Astrocyte (in vitro differentiated cells and primary cell): Measurements from ENCODE around the gene MMEL1. TPM values are rescaled to one million over a fixed set of nuclear protein-coding genes. Genes with fewer than 3 reads are reported as not detected.
"Not testable (repeated sequence)": the region's sequence is repeated elsewhere in the genome, so short reads cannot be mapped to it uniquely, and the experiment has no call there.

ENCODE experiments used
- DNase-seq: peaks from one replicate; pipeline ENCODE4 v3.0.0-alpha.2; 2010; ENCODE audit warnings: low read depth
- FAIRE-seq: peaks from 2 replicates; lab custom pipeline; 2011; peaks lifted over from hg19 to GRCh38; lab: Jason Lieb, UNC
- H2AFZ ChIP-seq: 2 replicates; pipeline ENCODE4 v1.6.0; 2012; ENCODE audit warnings: low read depth, low read length, inconsistent platforms
- H3K27ac ChIP-seq: 2 replicates; pipeline ENCODE4 v1.5.1; 2011; ENCODE audit warnings: low read depth, low read length, inconsistent platforms
- H3K27me3 ChIP-seq: 2 replicates; pipeline ENCODE4 v1.6.0; 2011; ENCODE audit warnings: low read length, inconsistent platforms; ENCODE audit not compliant: insufficient read depth
- H3K36me3 ChIP-seq: 2 replicates; pipeline ENCODE4 v1.5.1; 2011; ENCODE audit warnings: low read length, inconsistent platforms; ENCODE audit not compliant: insufficient read depth
- H3K4me1 ChIP-seq: 2 replicates; pipeline ENCODE4 v1.5.1; 2011; ENCODE audit warnings: low read length, inconsistent platforms; ENCODE audit not compliant: insufficient read depth
- H3K4me2 ChIP-seq: 2 replicates; pipeline ENCODE4 v1.6.0; 2012; ENCODE audit warnings: low read length, inconsistent platforms
- H3K4me3 ChIP-seq: 2 replicates; pipeline ENCODE4 v1.5.1; 2011; ENCODE audit warnings: low read depth, mild to moderate bottlenecking, low read length, inconsistent platforms; ENCODE audit not compliant: insufficient read depth
- H3K79me2 ChIP-seq: 2 replicates; pipeline ENCODE4 v1.6.0; 2012; ENCODE audit warnings: mild to moderate bottlenecking, low read length, inconsistent platforms; ENCODE audit not compliant: insufficient read depth
- H3K9ac ChIP-seq: 2 replicates; pipeline ENCODE4 v1.6.0; 2012; ENCODE audit warnings: mild to moderate bottlenecking, low read length, inconsistent platforms
- H3K9me3 ChIP-seq: 2 replicates; pipeline ENCODE4 v1.5.1; 2012; ENCODE audit warnings: low read depth, mild to moderate bottlenecking, low read length, inconsistent platforms; ENCODE audit not compliant: insufficient read depth
- H4K20me1 ChIP-seq: 2 replicates; pipeline ENCODE4 v1.6.0; 2012; ENCODE audit warnings: low read length, inconsistent platforms; ENCODE audit not compliant: insufficient read depth
- H3K27ac Mint-ChIP-seq: one replicate; pipeline ENCODE4 v1.8.0; 2021; ENCODE audit warnings: mild to moderate bottlenecking, mixed read lengths; ENCODE audit not compliant: unreplicated experiment
- H3K27me3 Mint-ChIP-seq: one replicate; pipeline ENCODE4 v1.8.0; 2021; ENCODE audit warnings: low read depth, mixed read lengths; ENCODE audit not compliant: unreplicated experiment
- H3K36me3 Mint-ChIP-seq: one replicate; pipeline ENCODE4 v1.8.0; 2021; ENCODE audit warnings: low read depth, mixed read lengths; ENCODE audit not compliant: unreplicated experiment
- H3K4me1 Mint-ChIP-seq: one replicate; pipeline ENCODE4 v1.8.0; 2021; ENCODE audit warnings: low read depth, mixed read lengths; ENCODE audit not compliant: unreplicated experiment
- H3K4me3 Mint-ChIP-seq: one replicate; pipeline ENCODE4 v1.8.0; 2021; ENCODE audit warnings: mild to moderate bottlenecking, moderate library complexity, mixed read lengths; ENCODE audit not compliant: unreplicated experiment
- H3K9me3 Mint-ChIP-seq: one replicate; pipeline ENCODE4 v1.8.0; 2021; ENCODE audit warnings: mild to moderate bottlenecking, mixed read lengths; ENCODE audit not compliant: unreplicated experiment
- EZH2 ChIP-seq: IDR thresholded peaks from 2 replicates; pipeline ENCODE4 v1.6.1; 2012; ENCODE audit warnings: mild to moderate bottlenecking, low read length, inconsistent platforms; ENCODE audit not compliant: insufficient read depth
- total RNA-seq: library from RNA; stranded (reverse); gene quantifications from 2 replicates; pipeline ENCODE4 v1.2.1, GENCODE V29; 2021
- TF ChIP-seq, protein P1 (sequence below): IDR thresholded peaks from 2 replicates; pipeline ENCODE4 v1.5.1; 2011; ENCODE audit warnings: low read depth, mild to moderate bottlenecking, inconsistent platforms, low read length, moderate library complexity; ENCODE audit not compliant: insufficient read depth

MMEL1 gene
- total RNA-seq, 1 donor from 2014 or later = not detected

DNA sequence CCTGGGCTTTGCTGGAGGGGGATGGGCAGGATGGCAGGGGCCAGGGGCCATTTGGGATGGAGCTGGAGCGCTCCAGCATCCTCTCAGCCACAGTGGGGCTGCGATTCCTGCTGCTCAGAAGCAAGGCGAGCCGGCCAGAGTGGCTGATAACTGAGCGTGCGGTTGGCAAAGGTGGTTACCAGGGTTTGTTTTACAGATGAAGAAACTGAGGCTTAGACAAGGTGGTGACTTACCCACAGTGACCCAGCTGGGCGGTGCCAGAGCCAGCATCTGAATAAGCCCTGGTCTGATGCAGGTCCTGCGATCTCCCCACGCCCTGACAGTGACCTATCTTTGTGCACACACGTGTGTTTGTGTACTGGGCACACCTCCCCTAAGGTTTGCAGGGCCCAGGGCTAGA, 52.1 kb downstream of the MMEL1 start:
- Histone ChIP-seq H3K9me3 (no peaks in the 10 kb centered on the region), H3K4me1 (peaks cover 11% of the 10 kb centered on the region), H3K27ac (no peak overlapping the region), H4K20me1 (no peaks in the 10 kb centered on the region), H2AFZ (no peak overlapping the region), H3K4me3 (no peak overlapping the region), H3K79me2 (no peaks in the 10 kb centered on the region), H3K27me3 (no peaks in the 10 kb centered on the region), H3K9ac (no peak overlapping the region), H3K4me2 (no peak overlapping the region), H3K36me3 (no peaks in the 10 kb centered on the region)
- no peak for DNase-seq
- H3K27me3 Mint-ChIP-seq = peaks cover 3% of the 10 kb centered on the region
- no peak overlapping the region for H3K4me3 Mint-ChIP-seq
- TF ChIP-seq, protein P1, sequence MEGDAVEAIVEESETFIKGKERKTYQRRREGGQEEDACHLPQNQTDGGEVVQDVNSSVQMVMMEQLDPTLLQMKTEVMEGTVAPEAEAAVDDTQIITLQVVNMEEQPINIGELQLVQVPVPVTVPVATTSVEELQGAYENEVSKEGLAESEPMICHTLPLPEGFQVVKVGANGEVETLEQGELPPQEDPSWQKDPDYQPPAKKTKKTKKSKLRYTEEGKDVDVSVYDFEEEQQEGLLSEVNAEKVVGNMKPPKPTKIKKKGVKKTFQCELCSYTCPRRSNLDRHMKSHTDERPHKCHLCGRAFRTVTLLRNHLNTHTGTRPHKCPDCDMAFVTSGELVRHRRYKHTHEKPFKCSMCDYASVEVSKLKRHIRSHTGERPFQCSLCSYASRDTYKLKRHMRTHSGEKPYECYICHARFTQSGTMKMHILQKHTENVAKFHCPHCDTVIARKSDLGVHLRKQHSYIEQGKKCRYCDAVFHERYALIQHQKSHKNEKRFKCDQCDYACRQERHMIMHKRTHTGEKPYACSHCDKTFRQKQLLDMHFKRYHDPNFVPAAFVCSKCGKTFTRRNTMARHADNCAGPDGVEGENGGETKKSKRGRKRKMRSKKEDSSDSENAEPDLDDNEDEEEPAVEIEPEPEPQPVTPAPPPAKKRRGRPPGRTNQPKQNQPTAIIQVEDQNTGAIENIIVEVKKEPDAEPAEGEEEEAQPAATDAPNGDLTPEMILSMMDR = no peak
- TF ChIP-seq EZH2 = no peak
- peaks cover 15% of the 10 kb centered on the region for H3K4me1 Mint-ChIP-seq
- H3K36me3 Mint-ChIP-seq = no peaks in the 10 kb centered on the region
- no peak for FAIRE-seq
- H3K9me3 Mint-ChIP-seq = peaks cover 3% of the 10 kb centered on the region
- H3K27ac Mint-ChIP-seq = no peak overlapping the region

DNA sequence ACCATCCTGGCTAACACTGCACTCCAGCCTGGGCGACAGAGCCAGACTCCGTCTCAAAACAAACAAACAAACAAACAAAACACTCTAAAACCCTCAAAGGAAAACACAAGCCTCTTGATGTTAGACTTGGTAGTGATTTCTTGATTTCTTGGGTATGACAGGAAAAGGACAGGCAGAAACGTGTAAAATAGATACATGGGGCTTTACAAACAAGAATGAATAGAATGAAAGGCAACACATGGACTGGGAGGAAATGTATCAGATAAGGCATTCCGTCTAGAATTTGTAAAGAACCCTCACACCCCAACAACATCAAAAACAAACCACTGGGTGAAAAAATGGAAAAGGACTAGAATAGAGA, 54.1 kb downstream of the MMEL1 start:
- Mint-ChIP-seq H3K27me3 (peaks cover 3% of the 10 kb centered on the region), H3K4me1 (peaks cover 13% of the 10 kb centered on the region), H3K9me3 (peaks cover 3% of the 10 kb centered on the region), H3K4me3 (no peak overlapping the region), H3K36me3 (no peaks in the 10 kb centered on the region), H3K27ac (peak overlapping the region; percentile 27)
- H2AFZ ChIP-seq = no peak overlapping the region
- FAIRE-seq = no peak
- no peak overlapping the region for H3K9ac ChIP-seq
- H3K27ac ChIP-seq = no peak overlapping the region
- TF ChIP-seq EZH2 = no peak
- TF ChIP-seq, protein P1 = no peak
- no peak overlapping the region for H3K4me2 ChIP-seq
- no peak overlapping the region for H3K4me3 ChIP-seq
- no peaks in the 10 kb centered on the region for H3K36me3 ChIP-seq
- DNase-seq = no peak
- H3K79me2 ChIP-seq = no peaks in the 10 kb centered on the region
- H4K20me1 ChIP-seq = no peaks in the 10 kb centered on the region
- H3K4me1 ChIP-seq = peaks cover 3% of the 10 kb centered on the region
- no peaks in the 10 kb centered on the region for H3K9me3 ChIP-seq
- no peaks in the 10 kb centered on the region for H3K27me3 ChIP-seq

DNA sequence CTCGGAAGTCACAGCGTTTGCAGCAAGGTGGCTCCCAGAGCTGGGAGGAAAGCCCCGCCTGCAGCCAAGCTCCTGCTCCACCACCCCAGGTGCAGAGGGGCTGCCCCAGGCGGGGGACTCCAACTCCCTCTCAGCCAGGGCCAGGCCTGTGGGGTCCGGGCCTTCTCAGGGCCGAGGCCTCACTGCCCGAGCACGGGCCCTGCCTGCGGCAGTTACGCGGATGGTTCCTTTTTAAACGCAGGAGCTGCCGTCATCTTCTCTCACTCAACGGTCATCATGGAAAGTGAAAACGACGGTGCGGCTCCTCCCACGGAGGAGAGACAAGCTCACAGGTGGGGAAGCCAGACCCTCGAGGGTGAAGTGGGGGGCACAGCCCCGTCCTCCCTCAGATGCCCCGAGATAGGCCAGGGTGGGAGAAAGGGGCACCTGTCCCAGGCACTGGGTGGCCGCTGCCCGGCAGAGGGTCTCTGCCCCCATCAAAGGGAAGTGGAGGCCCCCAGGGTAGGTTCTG, 55.2 kb downstream of the MMEL1 start:
- FAIRE-seq = not testable (repeated sequence)

More for the DNA sequence above, 55.2 kb downstream of the MMEL1 start:
- H3K27ac ChIP-seq, DNase-seq, H3K4me2 ChIP-seq, H4K20me1 ChIP-seq, H3K4me1 Mint-ChIP-seq, H2AFZ ChIP-seq, H3K4me1 ChIP-seq, H3K4me3 ChIP-seq, H3K27me3 ChIP-seq, H3K79me2 ChIP-seq, H3K4me3 Mint-ChIP-seq, H3K27ac Mint-ChIP-seq, H3K36me3 Mint-ChIP-seq, H3K36me3 ChIP-seq, H3K9ac ChIP-seq, H3K9me3 Mint-ChIP-seq, H3K9me3 ChIP-seq: not testable (repeated sequence)
- peaks cover 12% of the 10 kb centered on the region for H3K27me3 Mint-ChIP-seq
